ENCODE measurements around the gene PISD. TPM values are rescaled to one million over a fixed set of nuclear protein-coding genes. Genes with fewer than 3 reads are reported as not detected.

Gene PISD
- total and polyA plus RNA-seq, 12 donors, result 25.1 to 99.5 (median 64.8) TPM

DNA sequence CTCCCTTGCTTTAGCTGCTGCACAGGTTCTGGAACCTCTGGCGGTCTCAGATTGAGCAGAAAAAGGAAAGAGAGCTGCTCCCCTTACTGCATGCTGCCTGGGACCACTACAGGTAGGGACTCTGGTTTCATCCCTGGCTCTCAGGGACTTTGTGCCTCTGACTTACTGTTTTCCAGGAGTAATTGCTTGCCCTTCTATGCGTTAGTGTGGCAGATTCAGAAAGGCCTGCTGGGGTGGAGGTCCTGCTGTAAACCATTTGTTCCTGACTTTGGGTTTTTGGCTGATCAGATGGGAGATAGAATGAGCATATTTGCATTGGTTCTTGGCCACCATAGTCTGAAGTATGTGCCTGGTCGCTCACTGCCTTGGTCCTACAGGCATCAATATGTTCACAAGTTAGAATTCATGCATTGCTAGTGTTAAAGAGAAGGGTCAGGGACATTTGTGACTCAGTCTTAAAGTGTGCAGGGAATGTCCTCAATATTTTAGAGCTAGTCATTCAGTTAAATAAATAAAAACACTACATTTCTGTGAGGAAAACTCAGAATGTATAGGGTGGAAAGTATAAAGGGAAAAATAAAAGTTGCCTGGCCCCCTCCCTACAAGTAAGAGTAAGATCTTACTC, 78.0 kb downstream of the PISD start:
- no peak for TF ChIP-seq POLR2A (IDR thresholded peaks at IDR 0.05)
- TF ChIP-seq, protein P1, sequence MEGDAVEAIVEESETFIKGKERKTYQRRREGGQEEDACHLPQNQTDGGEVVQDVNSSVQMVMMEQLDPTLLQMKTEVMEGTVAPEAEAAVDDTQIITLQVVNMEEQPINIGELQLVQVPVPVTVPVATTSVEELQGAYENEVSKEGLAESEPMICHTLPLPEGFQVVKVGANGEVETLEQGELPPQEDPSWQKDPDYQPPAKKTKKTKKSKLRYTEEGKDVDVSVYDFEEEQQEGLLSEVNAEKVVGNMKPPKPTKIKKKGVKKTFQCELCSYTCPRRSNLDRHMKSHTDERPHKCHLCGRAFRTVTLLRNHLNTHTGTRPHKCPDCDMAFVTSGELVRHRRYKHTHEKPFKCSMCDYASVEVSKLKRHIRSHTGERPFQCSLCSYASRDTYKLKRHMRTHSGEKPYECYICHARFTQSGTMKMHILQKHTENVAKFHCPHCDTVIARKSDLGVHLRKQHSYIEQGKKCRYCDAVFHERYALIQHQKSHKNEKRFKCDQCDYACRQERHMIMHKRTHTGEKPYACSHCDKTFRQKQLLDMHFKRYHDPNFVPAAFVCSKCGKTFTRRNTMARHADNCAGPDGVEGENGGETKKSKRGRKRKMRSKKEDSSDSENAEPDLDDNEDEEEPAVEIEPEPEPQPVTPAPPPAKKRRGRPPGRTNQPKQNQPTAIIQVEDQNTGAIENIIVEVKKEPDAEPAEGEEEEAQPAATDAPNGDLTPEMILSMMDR (IDR thresholded peaks at IDR 0.05), result no peak
- DNase-seq, result no peak
- Histone ChIP-seq H3K27ac (peak overlapping the region in 3 of 5 donors; percentile 1 to 89 (median 39)), H3K36me3 (replicated peaks in 1 of 2) (peaks cover 0 to 13% of the 10 kb centered on the region in 2 donors), H3K9me3 (replicated peaks in 1 of 3) (no peaks in the 10 kb centered on the region), H3K27me3 (no peaks in the 10 kb centered on the region), H3K4me1 (replicated peaks in 1 of 2) (peaks cover 10 to 13% of the 10 kb centered on the region in 2 donors), H3K4me3 (no peak overlapping the region)
- WGBS, 4 donors, result 75 to 81% (median 77%) methylated on average over 3 of the region's 3 CpGs
- intact Hi-C loops (cut with DNase I), result no loop called here

DNA sequence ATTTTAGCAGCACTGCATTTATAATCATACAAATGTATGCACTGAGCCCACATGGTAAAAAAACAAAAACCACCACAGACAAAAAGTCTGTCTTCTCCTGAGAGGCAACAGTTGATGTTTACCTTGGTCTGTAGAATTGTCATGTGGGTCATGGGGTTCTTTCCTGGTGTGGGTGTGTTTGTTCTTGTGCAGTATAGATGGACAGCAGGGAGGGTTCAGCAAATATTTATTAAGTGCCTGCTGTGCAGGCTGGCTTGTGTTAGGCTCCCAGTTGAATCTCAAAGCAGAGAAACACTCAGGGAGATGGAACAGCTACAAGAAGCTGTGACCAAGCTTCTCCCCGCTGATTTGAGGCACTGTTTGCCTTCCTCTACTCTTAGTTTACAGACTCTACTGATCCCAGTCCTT, 82.2 kb downstream of the PISD start:
- WGBS, 4 donors, result 78 to 92% (median 86%) methylated on average over 1 of the region's 1 CpG
- peaks cover 10 to 12% of the 10 kb centered on the region in 2 donors for H3K4me1 ChIP-seq (replicated peaks in 1 of 2)
- no peak overlapping the region for H3K4me3 ChIP-seq
- intact Hi-C loops (cut with DNase I), result no loop called here
- H3K27me3 ChIP-seq, result no peaks in the 10 kb centered on the region
- H3K27ac ChIP-seq, result no peak overlapping the region
- H3K9me3 ChIP-seq (replicated peaks in 1 of 3), result no peaks in the 10 kb centered on the region
- no peak for DNase-seq
- H3K36me3 ChIP-seq (replicated peaks in 1 of 2), result no peaks in the 10 kb centered on the region
- TF ChIP-seq, protein P1 (IDR thresholded peaks at IDR 0.05), result no peak
- no peak for TF ChIP-seq POLR2A (IDR thresholded peaks at IDR 0.05)

DNA sequence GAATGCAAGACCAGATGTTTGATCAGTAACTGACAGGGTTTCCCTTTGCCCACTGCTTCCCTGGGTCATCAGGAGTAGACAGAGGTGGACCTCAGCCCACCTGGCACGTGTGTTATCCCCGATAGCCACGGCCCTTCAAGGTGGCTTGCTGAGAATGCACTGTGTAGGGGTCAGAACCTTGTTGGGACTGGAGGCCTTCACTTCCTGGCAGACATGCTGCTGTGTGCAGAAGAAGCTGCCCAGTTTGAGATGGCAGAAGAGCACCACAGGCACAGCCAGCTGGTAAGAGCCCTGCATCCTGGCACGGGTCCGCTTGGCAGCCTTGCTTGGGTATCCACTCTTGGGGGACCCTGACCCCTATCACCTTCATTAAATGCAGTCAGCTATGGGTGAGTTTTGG, 83.8 kb downstream of the PISD start:
- intact Hi-C loops (cut with DNase I), result no loop called here
- 94 to 98% (median 95%) methylated on average over 5 of the region's 5 CpGs for WGBS, 4 donors
- no peak overlapping the region for H3K4me3 ChIP-seq
- peaks cover 0 to 2% of the 10 kb centered on the region in 2 donors for H3K36me3 ChIP-seq (replicated peaks in 1 of 2)
- H3K4me1 ChIP-seq (replicated peaks in 1 of 2), result no peaks in the 10 kb centered on the region
- no peaks in the 10 kb centered on the region for H3K9me3 ChIP-seq (replicated peaks in 1 of 3)
- no peak for TF ChIP-seq POLR2A (IDR thresholded peaks at IDR 0.05)
- TF ChIP-seq, protein P1 (IDR thresholded peaks at IDR 0.05), result no peak
- no peak for DNase-seq
- no peak overlapping the region for H3K27ac ChIP-seq
- no peaks in the 10 kb centered on the region for H3K27me3 ChIP-seq

DNA sequence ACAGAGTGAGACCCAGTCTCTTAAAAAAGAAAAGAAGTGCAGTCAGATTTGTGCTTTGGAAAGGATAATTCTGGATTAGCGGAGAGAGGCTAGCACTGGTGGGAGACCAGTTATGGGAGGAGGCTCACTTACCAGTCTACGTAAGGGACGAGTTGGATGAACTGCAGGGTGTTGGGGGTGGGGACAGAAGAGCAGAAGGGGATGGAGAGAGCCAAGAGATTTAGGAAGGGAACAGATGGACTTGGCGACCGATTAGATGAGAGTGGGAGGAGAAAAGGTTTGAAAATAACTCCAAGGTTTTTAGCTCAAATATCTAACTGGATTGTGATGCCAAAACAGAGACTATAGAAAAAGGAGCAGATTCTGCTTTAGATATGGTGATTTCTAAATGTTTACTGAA, 84.3 kb downstream of the PISD start:
- Histone ChIP-seq H3K9me3 (replicated peaks in 1 of 3) (no peaks in the 10 kb centered on the region), H3K27me3 (no peaks in the 10 kb centered on the region), H3K4me3 (no peak overlapping the region), H3K36me3 (replicated peaks in 1 of 2) (peaks cover 0 to 5% of the 10 kb centered on the region in 2 donors), H3K27ac (no peak overlapping the region), H3K4me1 (replicated peaks in 1 of 2) (no peaks in the 10 kb centered on the region)
- no peak for DNase-seq
- intact Hi-C loops (cut with DNase I), result no loop called here
- WGBS, 4 donors, result 84 to 90% (median 86%) methylated on average over 5 of the region's 5 CpGs
- TF ChIP-seq, protein P1 (IDR thresholded peaks at IDR 0.05), result no peak
- TF ChIP-seq POLR2A (IDR thresholded peaks at IDR 0.05), result no peak

Data from adrenal gland (tissue), 12 donors.